IPS DF 6.9 (cell line): Measurements from ENCODE around the gene FBF1.
"Not testable (repeated sequence)": the region's sequence is repeated elsewhere in the genome, so short reads cannot be mapped to it uniquely, and the experiment has no call there.

Source experiments
- DNase-seq: peaks from one replicate; pipeline ENCODE4 v3.0.0-alpha.2; 2013; ENCODE audit warnings: low read depth, low spot score
- H3K27ac ChIP-seq: one replicate; pipeline ENCODE4 v1.5.1; 2013; ENCODE audit warnings: low read length, control low read depth
- H3K27me3 ChIP-seq: 2 replicates; pipeline ENCODE4 v1.6.1; 2013; ENCODE audit warnings: mild to moderate bottlenecking, low read length; ENCODE audit not compliant: control insufficient read depth, insufficient read depth
- H3K36me3 ChIP-seq: 2 replicates; pipeline ENCODE4 v1.6.1; 2013; ENCODE audit warnings: low read length; ENCODE audit not compliant: control insufficient read depth, insufficient read depth
- H3K4me1 ChIP-seq: 2 replicates; pipeline ENCODE4 v1.6.1; 2013; ENCODE audit warnings: low read length; ENCODE audit not compliant: control insufficient read depth, insufficient read depth
- H3K4me3 ChIP-seq: 2 replicates; pipeline ENCODE4 v1.5.1; 2013; ENCODE audit warnings: mild to moderate bottlenecking, low read length
- H3K9me3 ChIP-seq: 2 replicates; pipeline ENCODE4 v1.6.1; 2013; ENCODE audit warnings: low read length, inconsistent platforms; ENCODE audit not compliant: control insufficient read depth, insufficient read depth
- WGBS: extraction: QIAGEN DNeasy Blood & Tissue Kit; methylation state at CpG from one replicate; pipeline ENCODE4 v1.1.7; 2013; ENCODE audit warnings: mixed read lengths, missing lambda C conversion rate; ENCODE audit not compliant: insufficient read length, insufficient coverage; 5-methylcytosine and 5-hydroxymethylcytosine counted together

FBF1 gene

DNA sequence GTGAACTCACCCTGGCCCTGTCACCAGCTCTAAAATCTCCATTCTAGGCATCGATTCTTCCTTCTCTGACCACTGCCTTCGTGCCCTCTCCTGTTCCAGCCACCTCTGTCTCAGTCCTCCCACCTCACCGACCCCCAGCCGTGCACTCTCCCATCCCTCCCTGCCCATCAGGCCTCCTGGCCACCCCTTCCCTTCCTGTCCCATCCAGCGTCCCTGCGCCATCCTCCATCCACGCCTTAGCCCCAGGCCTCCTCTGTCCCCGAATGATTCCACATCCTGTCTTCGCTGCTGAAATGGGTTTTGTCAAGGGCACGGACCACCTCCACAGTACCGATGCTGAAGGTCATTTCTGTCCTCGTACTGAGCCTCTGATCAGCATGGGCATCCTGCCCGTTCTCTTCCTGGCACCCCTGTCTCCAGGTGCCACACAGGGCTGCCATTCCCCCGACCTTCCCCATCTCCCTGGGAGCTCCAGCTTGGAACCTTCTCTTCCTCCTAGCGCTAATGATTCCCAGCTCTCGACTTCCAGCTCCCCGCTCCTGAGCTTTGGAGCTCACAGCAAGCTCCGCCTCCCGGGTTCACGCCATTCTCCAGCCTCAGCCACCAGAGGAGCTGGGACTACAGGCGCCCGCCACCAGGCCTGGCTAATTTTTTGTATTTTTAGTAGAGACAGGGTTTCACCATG lies 46.7 kb downstream of the FBF1 start:
- WGBS = no CpG with 5 or more reads among the region's 22 CpGs

DNA sequence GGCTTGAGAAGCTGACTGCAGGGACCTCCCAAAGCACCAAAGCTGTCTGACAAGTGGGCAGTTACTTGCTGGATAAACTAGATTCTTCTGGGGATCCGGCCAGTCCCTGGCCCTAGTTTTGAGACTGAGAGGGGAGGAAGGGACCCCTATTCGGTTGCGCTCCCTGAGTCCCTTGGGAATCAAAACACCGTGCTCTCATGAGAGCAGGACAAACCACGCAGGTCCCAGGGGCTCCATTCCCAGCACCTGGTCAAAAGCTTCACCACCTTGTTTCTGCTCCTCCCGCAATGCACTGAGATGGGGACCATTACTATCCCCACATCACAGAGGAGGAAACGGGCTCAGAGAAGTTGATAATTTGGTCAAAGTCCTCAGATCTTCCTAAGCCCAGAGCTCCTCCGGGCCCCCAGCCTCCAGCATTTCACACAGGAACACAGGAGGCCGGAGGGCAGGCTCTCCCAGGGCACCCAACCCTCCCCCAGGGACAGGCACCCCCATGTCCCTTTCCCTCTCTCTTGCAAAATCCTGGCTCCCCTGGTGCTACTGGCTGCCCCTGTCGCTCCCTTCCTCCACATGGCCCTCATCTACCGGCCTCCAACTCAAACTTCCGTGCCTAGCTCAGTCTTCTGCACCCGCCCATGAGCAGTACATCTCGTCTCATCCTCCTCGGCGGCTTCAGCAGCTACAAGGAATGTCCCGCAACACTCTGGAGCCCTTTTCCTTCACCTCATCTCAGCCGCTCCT lies 47.4 kb downstream of the FBF1 start:
- WGBS = no CpG with 5 or more reads among the region's 18 CpGs
- Histone ChIP-seq H3K9me3 (no peaks in the 10 kb centered on the region), H3K36me3 (peaks cover 19% of the 10 kb centered on the region), H3K27me3 (no peaks in the 10 kb centered on the region), H3K4me3 (no peak overlapping the region), H3K4me1 (peaks cover 13% of the 10 kb centered on the region), H3K27ac (no peak overlapping the region)
- no peak for DNase-seq

More for the DNA sequence above, 46.7 kb downstream of the FBF1 start:
- no peak for DNase-seq
- H3K27me3 ChIP-seq = no peaks in the 10 kb centered on the region
- peaks cover 24% of the 10 kb centered on the region for H3K36me3 ChIP-seq
- H3K9me3 ChIP-seq = no peaks in the 10 kb centered on the region
- H3K4me1 ChIP-seq = peaks cover 13% of the 10 kb centered on the region
- H3K4me3 ChIP-seq = no peak overlapping the region
- no peak overlapping the region for H3K27ac ChIP-seq

DNA sequence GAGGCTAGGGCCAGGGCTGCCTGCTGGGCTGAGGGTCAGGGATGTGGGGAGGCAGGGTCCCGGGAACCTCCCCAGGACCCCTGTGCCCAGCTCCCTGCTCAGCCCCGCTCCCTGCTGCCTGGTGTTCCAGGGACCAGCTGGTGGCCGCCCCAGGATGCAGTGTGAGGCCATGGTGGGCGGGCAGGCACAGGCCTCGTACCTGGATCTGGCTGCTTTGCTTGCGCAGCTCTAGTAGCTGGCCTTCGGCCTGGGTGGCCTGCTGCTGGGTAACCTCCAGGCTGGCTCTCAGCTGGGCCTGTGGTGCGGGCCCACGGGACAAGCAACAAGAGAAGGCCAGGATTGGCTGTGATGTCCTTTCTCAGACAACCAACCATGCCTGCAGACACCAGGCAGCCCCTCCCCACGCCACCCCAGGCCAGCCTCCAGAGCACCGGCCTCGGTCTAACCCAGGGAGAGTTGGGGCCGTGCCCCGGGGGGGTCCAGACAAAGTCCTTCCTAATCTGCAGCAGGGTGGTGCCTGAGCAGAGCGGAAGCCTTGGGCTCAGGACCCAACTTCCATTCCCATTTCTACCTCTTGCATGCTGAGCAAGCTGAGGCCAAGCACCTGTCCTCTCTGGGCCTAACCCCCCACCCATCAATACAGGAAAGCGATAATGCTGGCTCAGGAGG lies 48.2 kb downstream of the FBF1 start:
- Histone ChIP-seq H3K36me3 (peaks cover 18% of the 10 kb centered on the region), H3K27ac (no peak overlapping the region), H3K9me3 (no peaks in the 10 kb centered on the region), H3K4me3 (no peak overlapping the region), H3K27me3 (no peaks in the 10 kb centered on the region), H3K4me1 (peaks cover 13% of the 10 kb centered on the region)
- no peak for DNase-seq
- no CpG with 5 or more reads among the region's 16 CpGs for WGBS

DNA sequence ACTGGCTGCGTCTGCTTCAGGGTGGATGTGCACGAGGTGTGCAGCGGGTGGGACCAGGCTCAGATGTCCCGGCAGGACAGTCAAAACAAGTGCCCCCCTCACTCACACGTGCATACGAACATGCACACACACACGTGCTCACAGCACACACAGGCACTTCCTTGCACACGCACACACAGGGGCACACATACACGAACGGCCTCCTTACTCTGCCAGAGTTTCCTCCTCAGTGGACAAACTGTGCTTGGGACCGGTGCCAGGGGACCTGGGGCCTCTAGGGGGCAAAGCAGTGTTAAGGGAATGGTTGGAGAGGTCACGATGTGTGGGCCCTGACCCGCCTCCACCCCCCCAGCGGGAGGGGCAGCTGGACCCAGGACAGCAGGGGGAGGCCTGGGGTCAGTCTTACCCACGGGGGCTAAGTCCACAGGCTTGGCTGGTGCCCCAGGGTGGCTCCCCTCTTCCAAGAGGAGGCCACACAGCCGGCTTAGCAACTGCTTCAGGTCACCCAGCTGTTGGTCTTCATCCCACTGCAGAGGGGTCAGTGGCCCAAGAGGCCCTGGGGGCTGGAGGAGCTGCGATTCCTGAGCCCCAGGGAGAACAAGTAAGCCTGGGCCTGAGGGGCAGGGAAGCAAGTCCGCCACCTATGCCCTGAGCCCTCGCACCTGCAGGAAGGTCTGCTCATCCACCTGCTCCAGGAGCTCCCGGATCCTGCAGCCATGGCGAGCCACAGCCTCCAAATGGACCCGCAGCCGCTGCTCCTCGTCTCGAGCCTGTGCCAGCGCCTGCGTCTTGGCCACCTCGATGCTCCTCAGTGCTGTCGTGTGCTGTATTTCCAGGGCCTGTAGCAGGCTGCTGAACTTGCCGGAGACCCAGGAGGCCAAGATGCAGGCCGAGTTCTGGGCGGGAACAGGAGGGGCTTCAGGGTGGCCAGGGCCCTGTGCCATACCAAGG lies 49.0 kb downstream of the FBF1 start:
- Histone ChIP-seq H3K9me3 (no peaks in the 10 kb centered on the region), H3K4me3 (no peak overlapping the region), H3K36me3 (peaks cover 18% of the 10 kb centered on the region), H3K27me3 (no peaks in the 10 kb centered on the region), H3K4me1 (peaks cover 13% of the 10 kb centered on the region), H3K27ac (no peak overlapping the region)
- no CpG with 5 or more reads among the region's 32 CpGs for WGBS
- no peak for DNase-seq

DNA sequence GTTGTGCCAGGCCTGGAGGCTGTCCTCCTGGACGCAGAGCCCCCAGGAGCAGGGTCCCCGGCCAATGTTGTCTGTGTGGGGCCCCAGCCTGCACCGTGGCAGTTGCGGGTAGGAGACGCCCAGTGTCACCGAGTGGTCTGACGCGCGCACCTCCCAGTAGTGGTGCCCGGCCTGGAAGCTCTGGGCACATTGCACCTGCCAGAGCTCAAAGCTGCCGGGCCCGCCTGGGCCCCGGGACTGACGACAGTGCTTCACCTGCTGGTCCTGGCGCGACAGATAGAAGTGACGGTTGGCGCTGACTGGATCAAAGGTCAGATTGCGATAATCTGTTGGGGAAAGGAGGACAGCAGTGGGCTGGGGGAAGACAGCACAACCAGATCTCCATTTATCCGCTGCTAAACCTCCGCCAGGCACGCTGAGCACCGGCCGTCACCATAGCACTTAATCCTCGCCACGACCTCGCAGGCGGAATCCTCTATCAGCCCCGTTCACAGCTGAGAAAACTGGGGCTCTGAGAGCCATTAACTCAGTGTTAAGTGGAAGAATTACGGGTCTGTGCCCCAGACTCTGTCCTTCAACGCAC lies 49.7 kb downstream of the FBF1 start:
- Histone ChIP-seq H3K36me3 (peaks cover 18% of the 10 kb centered on the region), H3K9me3 (no peaks in the 10 kb centered on the region), H3K27me3 (no peaks in the 10 kb centered on the region), H3K4me1 (peaks cover 13% of the 10 kb centered on the region), H3K27ac (no peak overlapping the region), H3K4me3 (no peak overlapping the region)
- WGBS = no CpG with 5 or more reads among the region's 31 CpGs
- DNase-seq = no peak

DNA sequence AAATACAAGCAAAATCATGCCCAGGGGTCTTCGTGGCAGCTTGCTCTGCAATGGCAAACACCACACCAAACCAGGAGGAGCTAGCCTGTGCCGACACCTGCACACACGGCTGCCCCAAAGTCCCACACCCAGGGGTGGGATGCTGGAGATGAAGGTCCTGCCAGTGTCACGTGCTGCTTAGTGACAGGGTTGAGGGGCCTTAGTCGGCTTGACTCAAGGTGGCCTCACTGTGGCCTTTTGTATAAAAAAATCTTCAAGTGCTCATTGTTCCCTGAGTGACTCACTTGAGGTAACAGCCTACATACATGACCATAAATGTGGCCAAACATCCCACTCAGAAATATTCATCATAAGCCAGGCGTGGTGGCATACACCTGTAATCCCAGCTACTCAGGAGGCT lies 51.4 kb downstream of the FBF1 start:
- no peak for DNase-seq
- Histone ChIP-seq H3K27me3 (no peaks in the 10 kb centered on the region), H3K4me1 (peaks cover 4% of the 10 kb centered on the region), H3K4me3 (no peak overlapping the region), H3K27ac (no peak overlapping the region), H3K9me3 (no peaks in the 10 kb centered on the region), H3K36me3 (peaks cover 18% of the 10 kb centered on the region)
- no CpG with 5 or more reads among the region's 6 CpGs for WGBS

DNA sequence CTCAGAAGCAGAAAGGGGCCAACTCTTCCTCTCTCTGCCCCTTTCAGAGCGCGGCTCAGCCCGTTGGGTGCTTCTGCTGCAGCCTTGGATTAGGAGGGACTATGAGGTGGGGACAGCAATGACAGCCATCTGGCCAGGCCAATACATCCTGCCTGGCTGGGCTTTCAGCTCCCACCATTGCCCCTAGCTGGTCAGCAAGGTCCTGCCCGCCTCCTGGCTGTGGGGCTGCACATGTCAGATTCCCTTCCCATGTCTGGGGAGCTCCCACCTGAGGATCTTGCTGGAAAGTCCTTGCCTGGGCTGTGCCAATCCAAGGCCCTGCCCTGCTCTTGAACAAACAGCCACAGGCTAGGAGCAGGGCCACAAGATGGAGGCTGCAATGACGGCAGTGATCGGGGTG lies 52.4 kb downstream of the FBF1 start:
- H3K9me3 ChIP-seq = no peaks in the 10 kb centered on the region
- H3K27ac ChIP-seq = no peak overlapping the region
- H3K4me3 ChIP-seq = no peak overlapping the region
- no CpG with 5 or more reads among the region's 6 CpGs for WGBS
- H3K36me3 ChIP-seq = peaks cover 18% of the 10 kb centered on the region
- H3K4me1 ChIP-seq = no peaks in the 10 kb centered on the region
- no peak for DNase-seq
- no peaks in the 10 kb centered on the region for H3K27me3 ChIP-seq

DNA sequence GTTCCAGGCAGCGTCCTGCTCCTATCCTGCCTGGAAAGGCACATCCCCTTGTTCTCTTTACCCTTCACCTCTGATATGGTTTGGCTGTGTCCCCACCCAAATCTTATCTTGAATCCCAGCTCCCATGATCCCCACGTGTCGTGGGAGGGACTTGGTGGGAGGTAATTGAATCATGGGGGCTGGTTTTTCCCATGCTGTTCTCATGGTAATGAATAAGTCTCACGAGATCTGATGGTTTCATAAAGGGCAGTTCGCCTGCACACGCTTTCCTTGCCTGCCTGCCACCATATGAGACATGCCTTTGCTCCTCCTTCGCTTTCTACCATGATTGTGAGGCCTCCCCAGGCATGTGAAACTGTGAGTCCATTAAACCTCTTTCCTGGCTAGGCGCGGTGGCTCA lies 55.0 kb downstream of the FBF1 start:
- H3K27ac ChIP-seq = not testable (repeated sequence)

DNA sequence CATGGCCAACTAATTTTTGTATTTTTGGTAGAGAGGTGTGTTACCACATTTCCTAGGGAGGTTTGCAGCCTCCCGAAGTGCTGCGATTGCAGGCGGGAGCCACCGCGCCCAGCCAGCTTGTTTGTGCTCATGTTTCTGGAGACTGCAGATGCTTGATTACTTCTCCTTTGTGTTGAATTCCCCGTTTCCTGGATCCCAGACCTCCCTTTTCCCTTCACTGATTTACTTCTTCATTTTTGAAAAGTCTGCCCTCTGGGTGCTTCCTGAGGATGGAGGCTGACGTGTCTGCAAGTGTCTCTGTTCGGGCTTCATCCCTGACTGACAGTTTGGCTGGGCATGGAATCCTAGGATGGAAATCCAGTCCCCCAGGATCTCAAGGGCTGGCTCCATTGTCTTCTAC lies 55.4 kb downstream of the FBF1 start:
- WGBS = no CpG with 5 or more reads among the region's 8 CpGs
- no peaks in the 10 kb centered on the region for H3K4me1 ChIP-seq
- DNase-seq = no peak
- no peaks in the 10 kb centered on the region for H3K27me3 ChIP-seq
- H3K36me3 ChIP-seq = peaks cover 5% of the 10 kb centered on the region
- no peak overlapping the region for H3K4me3 ChIP-seq
- no peaks in the 10 kb centered on the region for H3K9me3 ChIP-seq
- no peak overlapping the region for H3K27ac ChIP-seq

More for the DNA sequence above, 55.0 kb downstream of the FBF1 start:
- WGBS = no CpG with 5 or more reads among the region's 9 CpGs
- not testable (repeated sequence) for H3K4me1 ChIP-seq, H3K36me3 ChIP-seq, H3K4me3 ChIP-seq, DNase-seq, H3K9me3 ChIP-seq, H3K27me3 ChIP-seq
